Stimulated activated CD4-positive, alpha-beta T cell treated with anti-CD3 and anti-CD28 coated beads, Interleukin-15, amount 100 ng/mL, for 1 hour (primary cell): Measurements from ENCODE around the gene LRP1B.

Experiments used
- DNase-seq, 2 donors: peaks; one replicate each; pipeline ENCODE4 v3.0.0-alpha.2; 2020; ENCODE audit warnings: low read depth in 1 of 2, low spot score in 1 of 2

Gene LRP1B

GRCh38 chr2:140648393-140648792 lies 1482.4 kb downstream of the LRP1B start:
- DNase-seq = no peak

- no peak for DNase-seq
These were observed 1487.0 kb downstream of the LRP1B start for GRCh38 chr2:140643761-140644187.

GRCh38 chr2:140641163-140641562 lies 1489.7 kb downstream of the LRP1B start:
- DNase-seq = no peak

GRCh38 chr2:140639628-140640027 lies 1491.2 kb downstream of the LRP1B start:
- DNase-seq = no peak

- DNase-seq = no peak
These were observed 1500.3 kb downstream of the LRP1B start for GRCh38 chr2:140630557-140630956.

- no peak for DNase-seq
These were observed 1502.9 kb downstream of the LRP1B start for GRCh38 chr2:140627885-140628284.

GRCh38 chr2:140627136-140627535 lies 1503.7 kb downstream of the LRP1B start:
- no peak for DNase-seq

GRCh38 chr2:140624200-140624599 lies 1506.6 kb downstream of the LRP1B start:
- DNase-seq = no peak

GRCh38 chr2:140621583-140622362 lies 1509.0 kb downstream of the LRP1B start:
- no peak for DNase-seq

- DNase-seq = no peak
These were observed 1526.0 kb downstream of the LRP1B start for GRCh38 chr2:140604788-140605187.

- DNase-seq = no peak
These were observed 1526.7 kb downstream of the LRP1B start for GRCh38 chr2:140604096-140604495.

GRCh38 chr2:140603416-140603815 lies 1527.4 kb downstream of the LRP1B start:
- DNase-seq = no peak

GRCh38 chr2:140601801-140602200 lies 1529.0 kb downstream of the LRP1B start:
- DNase-seq = no peak

- no peak for DNase-seq
These were observed 1529.5 kb downstream of the LRP1B start for GRCh38 chr2:140601342-140601741.

GRCh38 chr2:140600116-140600515 lies 1530.7 kb downstream of the LRP1B start:
- DNase-seq = no peak

GRCh38 chr2:140597836-140598235 lies 1533.0 kb downstream of the LRP1B start:
- no peak for DNase-seq

GRCh38 chr2:140597205-140597604 lies 1533.6 kb downstream of the LRP1B start:
- no peak for DNase-seq

- no peak for DNase-seq
These were observed 1534.4 kb downstream of the LRP1B start for GRCh38 chr2:140596447-140596846.

GRCh38 chr2:140595107-140595506 lies 1535.7 kb downstream of the LRP1B start:
- DNase-seq = no peak

GRCh38 chr2:140593132-140593531 lies 1537.7 kb downstream of the LRP1B start:
- no peak for DNase-seq

- no peak for DNase-seq
These were observed 1541.1 kb downstream of the LRP1B start for GRCh38 chr2:140589696-140590095.

- DNase-seq = no peak
These were observed 1541.5 kb downstream of the LRP1B start for GRCh38 chr2:140589273-140589672.

- DNase-seq = no peak
These were observed 1544.4 kb downstream of the LRP1B start for GRCh38 chr2:140586379-140586778.
